Measurements from ENCODE around the gene HSD11B2.

- TF ChIP-seq, protein P1, sequence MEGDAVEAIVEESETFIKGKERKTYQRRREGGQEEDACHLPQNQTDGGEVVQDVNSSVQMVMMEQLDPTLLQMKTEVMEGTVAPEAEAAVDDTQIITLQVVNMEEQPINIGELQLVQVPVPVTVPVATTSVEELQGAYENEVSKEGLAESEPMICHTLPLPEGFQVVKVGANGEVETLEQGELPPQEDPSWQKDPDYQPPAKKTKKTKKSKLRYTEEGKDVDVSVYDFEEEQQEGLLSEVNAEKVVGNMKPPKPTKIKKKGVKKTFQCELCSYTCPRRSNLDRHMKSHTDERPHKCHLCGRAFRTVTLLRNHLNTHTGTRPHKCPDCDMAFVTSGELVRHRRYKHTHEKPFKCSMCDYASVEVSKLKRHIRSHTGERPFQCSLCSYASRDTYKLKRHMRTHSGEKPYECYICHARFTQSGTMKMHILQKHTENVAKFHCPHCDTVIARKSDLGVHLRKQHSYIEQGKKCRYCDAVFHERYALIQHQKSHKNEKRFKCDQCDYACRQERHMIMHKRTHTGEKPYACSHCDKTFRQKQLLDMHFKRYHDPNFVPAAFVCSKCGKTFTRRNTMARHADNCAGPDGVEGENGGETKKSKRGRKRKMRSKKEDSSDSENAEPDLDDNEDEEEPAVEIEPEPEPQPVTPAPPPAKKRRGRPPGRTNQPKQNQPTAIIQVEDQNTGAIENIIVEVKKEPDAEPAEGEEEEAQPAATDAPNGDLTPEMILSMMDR (IDR thresholded peaks at IDR 0.05; ENCODE audit: low read length), result no peak
- no peak for TF ChIP-seq EZH2 (IDR thresholded peaks at IDR 0.05; ENCODE audit: borderline replicate concordance, low read length)
Measured at GRCh38 chr16:67383284-67383683, 47.6 kb upstream of the HSD11B2 start.
